SK-N-MC (cell line): ENCODE data around the gene DNAH14.

Source experiments
- DNase-seq: peaks from one replicate; pipeline ENCODE4 v3.0.0-alpha.2; 2011; ENCODE audit warnings: low read depth, low spot score
- H3K27ac ChIP-seq: fragments of 200-600 bp; sonication (generic); 2 replicates; pipeline ENCODE4 v1.5.1; 2016; ENCODE audit warnings: mixed run types
- H3K36me3 ChIP-seq: fragments of 200-600 bp; sonication (generic); 2 replicates; pipeline ENCODE4 v1.6.1; 2017; ENCODE audit warnings: antibody characterized with exemption, low read length, mixed read lengths; ENCODE audit not compliant: insufficient read depth
- H3K4me3 ChIP-seq: fragments of 200-600 bp; sonication (generic); 2 replicates; pipeline ENCODE4 v1.5.1; 2016
- H3K9ac ChIP-seq: fragments of 200-600 bp; sonication (generic); 2 replicates; pipeline ENCODE4 v1.8.0; 2017; ENCODE audit warnings: mixed run types, mixed read lengths; ENCODE audit not compliant: insufficient read length
- H3K9me3 ChIP-seq: fragments of 200-600 bp; sonication (generic); 2 replicates; pipeline ENCODE4 v1.6.1; 2017; ENCODE audit warnings: low read depth, mild to moderate bottlenecking, antibody characterized with exemption, low read length, moderate library complexity, mixed read lengths
- EZH2 ChIP-seq: fragments of 200-600 bp; sonication (generic); IDR thresholded peaks from one replicate; pipeline ENCODE4 v1.6.1; 2017; ENCODE audit warnings: antibody characterized with exemption
- FOXP2 ChIP-seq: optimal IDR thresholded peaks from 2 replicates; pipeline ENCODE3; 2011; ENCODE audit warnings: mild to moderate bottlenecking, moderate library complexity; ENCODE audit not compliant: insufficient read depth; ENCODE audit errors: extremely low read length, control extremely low read depth
- POLR2AphosphoS5 ChIP-seq: IDR thresholded peaks from 2 replicates; pipeline ENCODE4 v1.6.1; 2012; ENCODE audit warnings: mild to moderate bottlenecking, low read depth, low read length, borderline replicate concordance

Gene DNAH14

GRCh38 chr1:225446595-225446960, 517.1 kb downstream of the DNAH14 start:
- Histone ChIP-seq H3K9me3 (no peaks in the 10 kb centered on the region), H3K27ac (no peak overlapping the region), H3K9ac (no peak overlapping the region), H3K36me3 (no peaks in the 10 kb centered on the region), H3K4me3 (no peak overlapping the region)
- DNase-seq, result no peak
- TF ChIP-seq EZH2, result no peak
- no peak for TF ChIP-seq POLR2AphosphoS5
- no peak for TF ChIP-seq FOXP2

GRCh38 chr1:225446981-225447615, 517.6 kb downstream of the DNAH14 start:
- no peak for DNase-seq
- Histone ChIP-seq H3K4me3 (no peak overlapping the region), H3K9ac (no peak overlapping the region), H3K27ac (no peak overlapping the region), H3K36me3 (no peaks in the 10 kb centered on the region), H3K9me3 (no peaks in the 10 kb centered on the region)
- TF ChIP-seq EZH2, result no peak
- TF ChIP-seq POLR2AphosphoS5, result no peak
- no peak for TF ChIP-seq FOXP2

- Histone ChIP-seq H3K9ac (no peak overlapping the region), H3K4me3 (no peak overlapping the region), H3K27ac (no peak overlapping the region), H3K36me3 (no peaks in the 10 kb centered on the region), H3K9me3 (no peaks in the 10 kb centered on the region)
- DNase-seq, result no peak
- no peak for TF ChIP-seq EZH2
- no peak for TF ChIP-seq POLR2AphosphoS5
- no peak for TF ChIP-seq FOXP2
These were observed 518.2 kb downstream of the DNAH14 start for GRCh38 chr1:225447650-225448089.

GRCh38 chr1:225448146-225448805, 518.8 kb downstream of the DNAH14 start:
- H3K9ac ChIP-seq, result no peak overlapping the region
- no peaks in the 10 kb centered on the region for H3K9me3 ChIP-seq
- no peak for TF ChIP-seq FOXP2
- TF ChIP-seq EZH2, result no peak
- no peak for TF ChIP-seq POLR2AphosphoS5
- DNase-seq, result no peak
- no peak overlapping the region for H3K27ac ChIP-seq
- no peaks in the 10 kb centered on the region for H3K36me3 ChIP-seq
- no peak overlapping the region for H3K4me3 ChIP-seq
